ENCODE data around the gene DERL2. TPM values are rescaled to one million over a fixed set of nuclear protein-coding genes. Genes with fewer than 3 reads are reported as not detected.

The DERL2 gene
- total and polyA plus RNA-seq, 9 of the 15 experiments (the other 6 are each of a cell fraction or from before 2014, with no cell fraction given), result 11.5 to 105 (median 30.7) TPM

- TF ChIP-seq ZFP91 (CRISPR knock-in tag; IDR thresholded peaks at IDR 0.05), result no peak
- peak; percentile 17; the same call in 1 of the 2 replicates for TF ChIP-seq JUND (IDR thresholded peaks at IDR 0.05; ENCODE audit: borderline replicate concordance, low read depth, low read length)
- no peak for TF ChIP-seq JUND (tag; IDR thresholded peaks at IDR 0.05; ENCODE audit: borderline replicate concordance, low read depth, low read length)
- TF ChIP-seq KAT7 (CRISPR knock-in tag; IDR thresholded peaks at IDR 0.05; ENCODE audit: borderline replicate concordance), result peak; percentile 95
- TF ChIP-seq RBFOX2 (IDR thresholded peaks at IDR 0.05; ENCODE audit: low read depth, low read length), result peak; percentile 97
- TF ChIP-seq NBN (IDR thresholded peaks at IDR 0.05; ENCODE audit: low read depth), result peak; percentile 51; the same call in 1 of the 2 replicates
- no peak for TF ChIP-seq ZBED1 (IDR thresholded peaks at IDR 0.05)
- TF ChIP-seq POLR2G (IDR thresholded peaks at IDR 0.05; ENCODE audit: low read depth, low read length), result peak; percentile 96
- TF ChIP-seq CREM (IDR thresholded peaks at IDR 0.05; ENCODE audit: low read depth), result peak; percentile 81
- no peak for TF ChIP-seq ZSCAN29 (IDR thresholded peaks at IDR 0.05)
- no peak for TF ChIP-seq ZNF184 (CRISPR knock-in tag; IDR thresholded peaks at IDR 0.05)
- TF ChIP-seq MEF2A (IDR thresholded peaks at IDR 0.05; ENCODE audit: control insufficient read depth, low read depth, low read length), result no peak
- TF ChIP-seq NR2F6 (CRISPR knock-in tag; IDR thresholded peaks at IDR 0.05), result no peak
- no peak for TF ChIP-seq HMG20A (CRISPR knock-in tag; conservative IDR thresholded peaks at IDR 0.05)
- TF ChIP-seq CEBPG (CRISPR knock-in tag; IDR thresholded peaks at IDR 0.05), result no peak
- TF ChIP-seq CEBPG (tag; conservative IDR thresholded peaks at IDR 0.05 in 1 of 2, IDR thresholded peaks at IDR 0.05 in 1 of 2), result no peak
- no peak for TF ChIP-seq ZNF23 (CRISPR knock-in tag; IDR thresholded peaks at IDR 0.05)
- TF ChIP-seq ZNF561 (CRISPR knock-in tag; conservative IDR thresholded peaks at IDR 0.05), result no peak
- TF ChIP-seq BMI1 (IDR thresholded peaks at IDR 0.05; ENCODE audit: low read length), result no peak
- no peak for TF ChIP-seq ATF2 (CRISPR knock-in tag; IDR thresholded peaks at IDR 0.05)
- TF ChIP-seq KAT8 (IDR thresholded peaks at IDR 0.05; ENCODE audit: low read depth), result no peak
- TF ChIP-seq GABPB2 (CRISPR knock-in tag; conservative IDR thresholded peaks at IDR 0.05), result no peak
- no peak for TF ChIP-seq SNIP1 (IDR thresholded peaks at IDR 0.05; ENCODE audit: low read depth)
- TF ChIP-seq U2AF2 (optimal IDR thresholded peaks at IDR 0.05; ENCODE audit: low read depth, low read length), result no peak
- peak; percentile 82 for TF ChIP-seq GABPA (tag; conservative IDR thresholded peaks at IDR 0.05; ENCODE audit: low read depth)
- no peak for TF ChIP-seq PHTF2 (CRISPR knock-in tag; IDR thresholded peaks at IDR 0.05)
- TF ChIP-seq PHB (CRISPR knock-in tag; IDR thresholded peaks at IDR 0.05), result no peak
- TF ChIP-seq DDX20 (tag; IDR thresholded peaks at IDR 0.05; ENCODE audit: low read depth), result no peak
Observed at GRCh38 chr17:5486206-5487124, 487 bp upstream of the DERL2 start, which contains the start of gene MIS12 (continued).
